ENCODE measurements around the gene RFK. TPM values are rescaled to one million over a fixed set of nuclear protein-coding genes. Genes with fewer than 3 reads are reported as not detected.

RFK gene
- polyA plus RNA-seq, 1 donor: 29.5 TPM

Other genes with a start within 250 kb of the RFK start
- gene GCNT1, start 64.8 kb upstream of the RFK start, polyA plus RNA-seq (ENCODE audit: insufficient read length): 5.3 TPM